BJ (cell line): ENCODE results near the gene ZKSCAN5. TPM values are rescaled to one million over a fixed set of nuclear protein-coding genes. Genes with fewer than 3 reads are reported as not detected.
A peak's percentile ranks its signal among the peaks of the same experiment; 100 is the strongest.

Experiments
- CTCF ChIA-PET: fragments of 350-600 bp; formaldehyde crosslinking; extraction: SDS; loops from one replicate; lab custom pipeline; 2021; ENCODE audit warnings: antibody characterized with exemption, inconsistent platforms; lab: Yijun Ruan, JAX
- POLR2A ChIA-PET: fragments of 300-600 bp; sonication (Branson Sonifier 250); formaldehyde crosslinking; extraction: SDS; loops from one replicate; lab custom pipeline; 2021; ENCODE audit warnings: antibody characterized with exemption; lab: Charles Lee
- DNase-seq: peaks from one replicate; pipeline ENCODE4 v3.0.0-alpha.2; 2011; ENCODE audit warnings: low read depth
- H3K27me3 ChIP-seq: 2 replicates; pipeline ENCODE4 v1.6.0; 2011; ENCODE audit warnings: low read length; ENCODE audit not compliant: control insufficient read depth, insufficient read depth
- H3K36me3 ChIP-seq: 2 replicates; pipeline ENCODE4 v1.5.1; 2011; ENCODE audit warnings: low read length; ENCODE audit not compliant: control insufficient read depth, insufficient read depth
- H3K4me3 ChIP-seq: 2 replicates; pipeline ENCODE4 v1.5.1; 2011; ENCODE audit warnings: low read depth, mild to moderate bottlenecking, control low read depth, low read length
- CTCF ChIP-seq: IDR thresholded peaks from 2 replicates; pipeline ENCODE4 v1.5.1; 2011; ENCODE audit warnings: low read depth, mild to moderate bottlenecking, control low read depth, inconsistent platforms, low read length, moderate library complexity; ENCODE audit not compliant: insufficient read depth
- polyA plus RNA-seq: library from polyadenylated mRNA; depleted of rRNA; stranded (reverse); fragments of >200 nt; gene quantifications from 2 replicates; pipeline ENCODE4 v1.2.3, GENCODE V29; 2011

The ZKSCAN5 gene
- polyA plus RNA-seq, 1 experiment: 9.7 TPM

- CTCF ChIA-PET: no interaction called here
- DNase-seq: no peak
- TF ChIP-seq CTCF: no peak
- H3K4me3 ChIP-seq: no peak overlapping the region
- H3K36me3 ChIP-seq: peaks cover 1% of the 10 kb centered on the region; the same call in 1 of the 2 replicates
- no peaks in the 10 kb centered on the region for H3K27me3 ChIP-seq
- POLR2A ChIA-PET: no interaction called here
These were observed 36.0 kb upstream of the ZKSCAN5 start for GRCh38 chr7:99468336-99468918.

- no peak overlapping the region for H3K4me3 ChIP-seq
- ChIA-PET POLR2A (no interaction called here), CTCF (interaction anchor here (0.6 to 0.7 kb wide), 2 partner anchors 27 to 733 kb away, joined by 3 read pairs; no protein-coding TSS in a partner anchor)
- no peak for DNase-seq
- H3K36me3 ChIP-seq: no peaks in the 10 kb centered on the region
- TF ChIP-seq CTCF: no peak
- no peaks in the 10 kb centered on the region for H3K27me3 ChIP-seq
These were observed 34.9 kb upstream of the ZKSCAN5 start for GRCh38 chr7:99469381-99470065.

GRCh38 chr7:99472561-99473314, 31.7 kb upstream of the ZKSCAN5 start, which contains the start of gene ZNF789:
Gene ZNF789 (plus strand): TSS chr7:99472890. CDS start chr7:99476457, 3,567 bp downstream.
- POLR2A ChIA-PET: no interaction called here
- peak; percentile 67 for DNase-seq
- 0 out of 2 replicates have a peak, but pooled peaks have one; percentile 7 for TF ChIP-seq CTCF
- no peaks in the 10 kb centered on the region for H3K27me3 ChIP-seq
- no peaks in the 10 kb centered on the region for H3K36me3 ChIP-seq
- peak within 1 kb of the TSS; percentile 75 for H3K4me3 ChIP-seq
- CTCF ChIA-PET: no interaction called here

GRCh38 chr7:99473315-99473596, 31.2 kb upstream of the ZKSCAN5 start:
- ChIA-PET POLR2A (interaction anchor here (0.5 kb wide), 1 partner anchor 25 kb away, joined by 3 read pairs; no protein-coding TSS in a partner anchor), CTCF (no interaction called here)
- Histone ChIP-seq H3K27me3 (no peaks in the 10 kb centered on the region), H3K36me3 (no peaks in the 10 kb centered on the region), H3K4me3 (peak overlapping the region; percentile 75)
- DNase-seq: peak; percentile 21
- no peak for TF ChIP-seq CTCF

- TF ChIP-seq CTCF: no peak
- CTCF ChIA-PET: no interaction called here
- H3K27me3 ChIP-seq: no peaks in the 10 kb centered on the region
- 0 out of 2 replicates have a peak, but pooled peaks cover 1% of the 10 kb centered on the region for H3K36me3 ChIP-seq
- POLR2A ChIA-PET: no interaction called here
- no peak for DNase-seq
- no peak overlapping the region for H3K4me3 ChIP-seq
These were observed 28.4 kb upstream of the ZKSCAN5 start for GRCh38 chr7:99476107-99476506.
